HepG2 (cell line): Measurements from ENCODE around the gene NBEAL2. TPM values are rescaled to one million over a fixed set of nuclear protein-coding genes. Genes with fewer than 3 reads are reported as not detected.

Source experiments
- ATAC-seq: fragments of 200-7000 bp; cut with Tn5 transposase; 3 replicates; pipeline ENCODE4 v1.9.1; 2020; ENCODE audit warnings: mild to moderate bottlenecking, moderate library complexity
- BruUV-seq: library from RNA; stranded (reverse); fragments of 400-500 nt; replicated peaks from 2 replicates; lab custom pipeline; 2021; lab: Mats Ljungman, UMichigan
- CTCF ChIA-PET: fragments of 300-600 bp; formaldehyde crosslinking; extraction: SDS; loops from one replicate; lab custom pipeline; 2021; ENCODE audit warnings: low total read pairs, inconsistent platforms, low intra/inter-chr PET ratio; lab: Yijun Ruan, JAX
- POLR2A ChIA-PET: fragments of 350-600 bp; sonication (Branson Sonifier 250); formaldehyde crosslinking; loops from one replicate; lab custom pipeline; 2020; ENCODE audit warnings: antibody characterized with exemption, inconsistent platforms; lab: Yijun Ruan, JAX
- DNase-seq: peaks from one replicate; pipeline ENCODE4 v3.0.0-alpha.2; 2015; ENCODE audit warnings: low spot score
- FAIRE-seq: peaks from 3 replicates; lab custom pipeline; 2011; peaks lifted over from hg19 to GRCh38; lab: Jason Lieb, UNC
- H2AFZ ChIP-seq: one replicate; pipeline ENCODE4 v1.6.1; 2011; ENCODE audit warnings: low read length, inconsistent platforms
- H3K27ac ChIP-seq: fragments of 300-600 bp; 3 replicates; pipeline ENCODE4 v1.8.0; 2011; ENCODE audit warnings: mixed run types, mild to moderate bottlenecking, mixed read lengths, low read length, inconsistent platforms; ENCODE audit not compliant: insufficient read depth; ENCODE audit errors: extremely low read length
- H3K27me3 ChIP-seq, 2 experiments: fragments of 200-600 bp in 1 of 2; 2 replicates in 1 of 2; 3 replicates in 1 of 2; pipeline versions ENCODE4 v1.6.0 to v1.8.0; 2011; ENCODE audit warnings: low read length in 2 of 2, mild to moderate bottlenecking in 2 of 2, moderate library complexity in 2 of 2, inconsistent platforms in 1 of 2; ENCODE audit not compliant: insufficient read depth in 2 of 2, control insufficient read depth in 1 of 2
- H3K36me3 ChIP-seq, 2 experiments: fragments of 200-600 bp in 1 of 2; replicated peaks in 1 of 2; 2 replicates in 1 of 2; 3 replicates in 1 of 2; pipeline versions ENCODE4 v1.5.1 to v1.8.0; 2011; ENCODE audit warnings: low read length in 2 of 2, inconsistent platforms in 1 of 2; ENCODE audit not compliant: insufficient read depth in 2 of 2, control insufficient read depth in 1 of 2
- H3K4me1 ChIP-seq: 2 replicates; pipeline ENCODE4 v1.5.1; 2012; ENCODE audit warnings: low read length, inconsistent platforms; ENCODE audit not compliant: insufficient read depth
- H3K4me2 ChIP-seq: 2 replicates; pipeline ENCODE4 v1.6.0; 2011; ENCODE audit warnings: low read depth, low read length, inconsistent platforms
- H3K4me3 ChIP-seq, 3 experiments: fragments of 200-600 bp in 1 of 3; sonication (generic), shearing (Covaris generic) in 1 of 3; replicated peaks in 1 of 3; 2 replicates each; pipeline ENCODE4 v1.5.1; 2011 to 2016; ENCODE audit warnings: low read length in 3 of 3, inconsistent platforms in 2 of 3, low read depth in 2 of 3, mild to moderate bottlenecking in 2 of 3, control low read depth in 1 of 3, mixed read lengths in 1 of 3; ENCODE audit not compliant: insufficient read depth in 1 of 3
- H3K79me2 ChIP-seq: one replicate; pipeline ENCODE4 v1.6.1; 2011; ENCODE audit warnings: low read length, inconsistent platforms; ENCODE audit not compliant: insufficient read depth
- H3K9ac ChIP-seq: 2 replicates; pipeline ENCODE4 v1.6.0; 2011; ENCODE audit warnings: mild to moderate bottlenecking, low read depth, low read length, inconsistent platforms; ENCODE audit not compliant: insufficient read depth
- H3K9me3 ChIP-seq: 2 replicates; pipeline ENCODE4 v1.5.1; 2012; ENCODE audit warnings: mild to moderate bottlenecking, low read length
- H4K20me1 ChIP-seq: 2 replicates; pipeline ENCODE4 v1.6.0; 2011; ENCODE audit warnings: inconsistent platforms, mild to moderate bottlenecking, low read length, moderate library complexity; ENCODE audit not compliant: insufficient read depth
- HDAC1 ChIP-seq: sonication (generic); formaldehyde crosslinking; IDR thresholded peaks from 2 replicates; pipeline ENCODE4 v1.5.1; 2020; ENCODE audit warnings: mild to moderate bottlenecking, missing genetic modification reagents
- HDAC6 ChIP-seq: fragments of 200-600 bp; sonication (generic); IDR thresholded peaks from 2 replicates; pipeline ENCODE4 v1.7.0; 2017; ENCODE audit warnings: mild to moderate bottlenecking, antibody characterized with exemption, low read length, low read depth
- KDM4B ChIP-seq: sonication (generic); formaldehyde crosslinking; IDR thresholded peaks from 2 replicates; pipeline ENCODE4 v1.4.0; 2020; ENCODE audit warnings: missing genetic modification reagents
- MAFF ChIP-seq: IDR thresholded peaks from 2 replicates; pipeline ENCODE4 v1.6.1; 2011; ENCODE audit warnings: low read depth, low read length, improper control_type of control experiment
- MAFK ChIP-seq, 2 experiments: IDR thresholded peaks in 1 of 2; conservative IDR thresholded peaks in 1 of 2; 2 replicates each; pipeline ENCODE4 v1.6.1; 2011; ENCODE audit warnings: improper control_type of control experiment in 2 of 2, low read length in 2 of 2
- NCOR1 ChIP-seq: fragments of 200-600 bp; sonication (generic); IDR thresholded peaks from 2 replicates; pipeline ENCODE4 v1.7.0; 2017; ENCODE audit warnings: antibody characterized with exemption, low read length, borderline replicate concordance
- PAWR ChIP-seq: sonication (generic); formaldehyde crosslinking; IDR thresholded peaks from 2 replicates; pipeline ENCODE4 v1.4.0; 2020; ENCODE audit warnings: missing genetic modification reagents, mild to moderate bottlenecking, borderline replicate concordance
- SP5 ChIP-seq: IDR thresholded peaks from 2 replicates; pipeline ENCODE4 v1.6.1; 2016; ENCODE audit warnings: low read depth, borderline replicate concordance
- SRSF9 ChIP-seq: fragments of 200-400 bp; formaldehyde crosslinking; IDR thresholded peaks from 2 replicates; pipeline ENCODE4 v1.6.1; 2018; ENCODE audit warnings: borderline replicate concordance, mild to moderate bottlenecking, low read depth, low read length; ENCODE audit not compliant: insufficient read depth, poor library complexity, severe bottlenecking
- SYNCRIP ChIP-seq: fragments of 200-400 bp; formaldehyde crosslinking; IDR thresholded peaks from 2 replicates; pipeline ENCODE4 v1.6.1; 2018; ENCODE audit warnings: mild to moderate bottlenecking, low read depth, low read length; ENCODE audit not compliant: insufficient read depth
- ZNF577 ChIP-seq: sonication (generic); formaldehyde crosslinking; IDR thresholded peaks from 2 replicates; pipeline ENCODE4 v1.4.0; 2020; ENCODE audit warnings: mild to moderate bottlenecking, low read depth, missing genetic modification reagents, borderline replicate concordance
- ZNF782 ChIP-seq: sonication (generic); formaldehyde crosslinking; IDR thresholded peaks from 2 replicates; pipeline ENCODE4 v1.4.0; 2020; ENCODE audit warnings: missing genetic modification reagents, mild to moderate bottlenecking, borderline replicate concordance
- WGBS: methylation state at CpG from one replicate; pipeline ENCODE4 v1.1.6; 2017; ENCODE audit warnings: low lambda C conversion rate; 5-methylcytosine and 5-hydroxymethylcytosine counted together
- in situ Hi-C: cut with HindIII; loops from 2 replicates; pipeline ENCODE4 v1.10.0; 2017; ENCODE audit warnings: low pct_unique_long_range_greater_than_20kb; ENCODE audit not compliant: extremely low pct_ligation_motif_present
- intact Hi-C: fragments of 100-400 bp; cut with micrococcal nuclease; formaldehyde crosslinking; loops from one replicate; pipeline ENCODE4 v1.10.0; 2022; ENCODE audit not compliant: unreplicated experiment
- polyA plus RNA-seq, 8 experiments: library from polyadenylated mRNA; depleted of rRNA in 3 of 8; stranded (reverse) in 7 of 8; unstranded in 1 of 8; fragments of >200 nt; fragmentation: Illumina TruSeq in 4 of 8; extraction: Trizol in 4 of 8; gene quantifications; 2 replicates each; pipeline versions ENCODE4 v1.2.1 to v1.2.3, GENCODE V29; 2011 to 2016; ENCODE audit warnings: low read depth in 4 of 8, missing spikeins in 1 of 8, mixed read lengths in 1 of 8; ENCODE audit not compliant: insufficient read depth in 1 of 8
- total RNA-seq, 5 experiments: library from RNA; depleted of rRNA; stranded (reverse); fragments of >200 nt; fragmentation: Illumina TruSeq; extraction: Trizol; gene quantifications; 2 replicates each; pipeline ENCODE4 v1.2.3, GENCODE V29; 2016; ENCODE audit warnings: low read depth in 1 of 5

The NBEAL2 gene
- total and polyA plus RNA-seq, 2 of the 13 experiments (the other 11 are each of a cell fraction or from before 2014, with no cell fraction given): 9.7 to 12.4 TPM

GRCh38 chr3:46996689-46997452, 17.4 kb downstream of the NBEAL2 start (continued):
- TF ChIP-seq ZNF577 (CRISPR knock-in tag): no peak

- H4K20me1 ChIP-seq: no peaks in the 10 kb centered on the region
- no peak overlapping the region for H3K4me3 ChIP-seq
- peaks cover 3% of the 10 kb centered on the region in 2 experiments; a peak in 2 of 5 replicates for H3K36me3 ChIP-seq
- ChIA-PET CTCF (interaction anchor here (0.8 to 2.0 kb wide), 2 partner anchors 31 to 74 kb away, joined by 5 to 27 read pairs; no protein-coding TSS in a partner anchor), POLR2A (no interaction called here)
- WGBS: 95% methylated on average over 7 of the region's 13 CpGs
- intact Hi-C loops (no loop called here), in situ Hi-C loops (no loop called here)
- H2AFZ ChIP-seq: no peak overlapping the region
- FAIRE-seq: no peak
- no peak for DNase-seq
- H3K27ac ChIP-seq: no peak overlapping the region
- no TSS peak for BruUV-seq
- H3K27me3 ChIP-seq: no peaks in the 10 kb centered on the region
- peaks cover 12% of the 10 kb centered on the region for H3K4me1 ChIP-seq
- TF ChIP-seq NCOR1 (no peak), SYNCRIP (no peak), MAFK (conservative IDR thresholded peaks at IDR 0.05 in 1 of 2, IDR thresholded peaks at IDR 0.05 in 1 of 2; ENCODE audit: low read length in 2 of 2) (peak; percentile 71 to 72), SRSF9 (no peak), MAFF (peak; percentile 55; the same call in 1 of the 2 replicates), HDAC1 (no peak), ZNF782 (no peak), PAWR (CRISPR knock-in tag) (no peak), KDM4B (CRISPR knock-in tag) (no peak), HDAC6 (no peak), SP5 (no peak)
- no peak overlapping the region for H3K4me2 ChIP-seq
- H3K9ac ChIP-seq: no peak overlapping the region
- no peaks in the 10 kb centered on the region for H3K79me2 ChIP-seq
- H3K9me3 ChIP-seq: no peaks in the 10 kb centered on the region
- peak; percentile 1; the same call in 1 of the 3 replicates for ATAC-seq
Measured at GRCh38 chr3:46997453-46998091, 18.1 kb downstream of the NBEAL2 start.
